ENCODE data around the gene CTBP2.

DNA sequence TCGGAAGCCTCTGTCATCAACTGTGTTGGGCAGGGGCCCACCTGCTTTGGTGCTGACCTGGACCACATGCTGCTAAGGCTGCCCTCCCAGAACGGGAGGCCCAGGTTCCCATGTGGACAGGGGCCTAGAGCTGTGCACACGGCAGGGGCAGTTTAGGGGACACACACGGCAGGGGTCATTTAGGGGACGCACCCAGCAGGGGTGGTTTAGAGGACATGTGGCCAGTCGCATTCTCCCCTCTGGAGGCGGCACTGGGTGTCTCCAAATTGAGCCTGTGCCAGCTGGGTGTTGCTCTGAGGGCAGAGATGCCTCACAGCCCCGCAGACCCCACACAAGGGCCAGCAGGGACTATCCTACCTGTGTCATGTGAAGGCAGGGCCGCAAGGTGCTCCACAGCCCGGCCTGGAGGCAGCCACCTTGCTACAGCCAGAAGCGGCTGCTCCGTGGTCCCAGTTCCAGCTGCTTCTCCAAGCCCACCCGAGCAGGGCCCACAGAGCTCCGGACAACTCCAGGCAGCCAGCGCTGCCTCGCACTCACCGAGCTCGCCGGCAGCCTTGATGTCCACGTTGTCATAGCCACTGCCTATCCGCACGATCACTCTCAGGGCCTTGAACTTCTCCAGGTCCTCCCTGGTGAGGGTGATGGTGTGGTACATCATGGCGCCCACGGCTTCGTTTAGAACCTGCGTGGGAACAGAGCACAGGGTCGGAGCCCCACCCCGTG lies 157.8 kb downstream of the CTBP2 start:
- TF ChIP-seq, protein P1, sequence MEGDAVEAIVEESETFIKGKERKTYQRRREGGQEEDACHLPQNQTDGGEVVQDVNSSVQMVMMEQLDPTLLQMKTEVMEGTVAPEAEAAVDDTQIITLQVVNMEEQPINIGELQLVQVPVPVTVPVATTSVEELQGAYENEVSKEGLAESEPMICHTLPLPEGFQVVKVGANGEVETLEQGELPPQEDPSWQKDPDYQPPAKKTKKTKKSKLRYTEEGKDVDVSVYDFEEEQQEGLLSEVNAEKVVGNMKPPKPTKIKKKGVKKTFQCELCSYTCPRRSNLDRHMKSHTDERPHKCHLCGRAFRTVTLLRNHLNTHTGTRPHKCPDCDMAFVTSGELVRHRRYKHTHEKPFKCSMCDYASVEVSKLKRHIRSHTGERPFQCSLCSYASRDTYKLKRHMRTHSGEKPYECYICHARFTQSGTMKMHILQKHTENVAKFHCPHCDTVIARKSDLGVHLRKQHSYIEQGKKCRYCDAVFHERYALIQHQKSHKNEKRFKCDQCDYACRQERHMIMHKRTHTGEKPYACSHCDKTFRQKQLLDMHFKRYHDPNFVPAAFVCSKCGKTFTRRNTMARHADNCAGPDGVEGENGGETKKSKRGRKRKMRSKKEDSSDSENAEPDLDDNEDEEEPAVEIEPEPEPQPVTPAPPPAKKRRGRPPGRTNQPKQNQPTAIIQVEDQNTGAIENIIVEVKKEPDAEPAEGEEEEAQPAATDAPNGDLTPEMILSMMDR (IDR thresholded peaks at IDR 0.05 in 8 of 11, conservative IDR thresholded peaks at IDR 0.05 in 3 of 11) = no peak
- TF ChIP-seq POLR2A (IDR thresholded peaks at IDR 0.05) (no peak), POLR2AphosphoS5 (IDR thresholded peaks at IDR 0.05) (peak in 1 of 3 donors; percentile 8)

Data from spleen (tissue), 7 donors.